ENCODE data around the gene WDR70. TPM values are rescaled to one million over a fixed set of nuclear protein-coding genes. Genes with fewer than 3 reads are reported as not detected.
"Not testable (repeated sequence)": the region's sequence is repeated elsewhere in the genome, so short reads cannot be mapped to it uniquely, and the experiment has no call there.

WDR70 gene
- total and polyA plus RNA-seq, 2 of the 8 experiments (the other 6 are each of a cell fraction or from before 2014, with no cell fraction given) = 10.6 to 37.4 TPM

DNA sequence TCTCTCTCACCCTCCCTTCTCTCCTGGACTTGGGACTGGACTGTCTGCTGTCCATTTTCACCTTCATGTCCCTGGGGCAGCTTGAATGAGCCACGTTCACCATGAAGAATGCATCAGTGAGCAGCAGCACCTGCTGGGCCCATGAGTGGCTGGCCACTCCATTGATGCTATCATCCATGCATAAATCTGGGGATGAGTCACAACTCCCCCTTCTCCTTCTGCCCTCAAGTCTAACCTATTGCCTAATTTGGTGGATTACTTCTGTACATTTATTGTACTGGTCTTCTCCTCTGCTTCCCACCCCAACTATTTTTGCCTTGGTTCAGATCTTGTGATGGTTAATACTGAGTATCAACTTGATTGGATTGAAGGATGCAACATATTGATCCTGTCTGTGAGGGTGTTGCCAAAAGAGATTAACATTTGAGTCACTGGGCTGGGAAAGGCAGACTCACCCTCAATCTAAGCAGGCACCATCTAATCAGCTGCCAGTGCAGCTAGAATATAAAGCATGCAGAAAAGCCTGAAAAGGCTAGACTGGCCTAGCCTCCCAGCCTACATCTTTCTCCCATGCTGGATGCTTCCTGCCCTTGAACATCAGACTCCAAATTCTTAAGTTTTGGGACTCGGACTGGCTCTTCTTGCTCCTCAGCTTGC lies 414.0 kb downstream of the WDR70 start (continued):
- TF ChIP-seq CBX8 (IDR thresholded peaks at IDR 0.05; ENCODE audit: borderline replicate concordance, low read depth, low read length) (no peak), TBP (IDR thresholded peaks at IDR 0.05; ENCODE audit: low read depth, low read length) (no peak), EZH2 (IDR thresholded peaks at IDR 0.05; ENCODE audit: low read depth, low read length, severe bottlenecking) (no peak)

DNA sequence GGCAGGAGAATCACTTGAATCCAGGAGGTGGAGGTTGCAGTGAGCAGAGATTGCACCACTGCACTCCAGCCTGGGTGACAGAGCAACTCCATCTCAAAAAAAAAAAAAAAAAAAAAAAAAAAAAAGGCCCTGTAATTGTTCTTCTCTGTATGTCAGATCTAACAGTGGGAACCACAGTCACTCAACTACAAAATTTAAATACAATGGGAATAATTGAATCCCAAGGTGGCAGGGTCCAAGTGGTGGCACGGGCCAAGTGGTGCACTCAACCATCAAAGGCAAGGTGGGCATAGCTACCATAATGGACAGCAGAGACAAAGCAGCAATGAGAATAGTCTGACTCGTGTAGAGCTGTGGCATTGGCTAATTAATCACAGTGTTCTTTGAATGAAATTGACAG lies 416.2 kb downstream of the WDR70 start:
- WGBS, 2 experiments (ENCODE audit: extremely low coverage in 1 of 2, insufficient coverage in 1 of 2, insufficient read length in 1 of 2, insufficient replicate concordance in 2 of 2, low coverage in 1 of 2, low lambda C conversion rate in 2 of 2, missing lambda C conversion rate in 1 of 2) = 88% methylated on average over 2 of the region's 2 CpGs; no CpG with 5 or more reads in 1 of the 2 experiments
- CTCF ChIA-PET (ENCODE audit: partially characterized antibody) = interaction anchor here (1.5 kb wide), 1 partner anchor 41 kb away, joined by 3 read pairs; no protein-coding TSS in a partner anchor
- H4K8ac ChIP-seq (ENCODE audit: extremely low read depth, insufficient read depth, low read length); H2BK120ac ChIP-seq (replicated peaks; ENCODE audit: low read depth, low read length); H2BK20ac ChIP-seq (ENCODE audit: low read length); H3K14ac ChIP-seq (ENCODE audit: insufficient read length); H2BK15ac ChIP-seq (ENCODE audit: low read length); POLR2A ChIA-PET (ENCODE audit: partially characterized antibody); H3K18ac ChIP-seq (ENCODE audit: extremely low read depth, low read length); H2BK5ac ChIP-seq (ENCODE audit: low read depth, low read length); H3K36me3 ChIP-seq (ENCODE audit: control insufficient read depth in 2 of 4, insufficient read depth in 4 of 4, low read length in 3 of 4); H4K20me1 ChIP-seq (replicated peaks in 1 of 2; ENCODE audit: control insufficient read depth in 1 of 2, insufficient read depth in 2 of 2, low read length in 2 of 2); H3K79me2 ChIP-seq (ENCODE audit: control insufficient read depth in 1 of 2, insufficient read depth in 2 of 2, low read length in 2 of 2); H2AK5ac ChIP-seq (ENCODE audit: low read depth, low read length); H3K4me2 ChIP-seq (ENCODE audit: insufficient read depth in 1 of 2, low read depth in 2 of 2, low read length in 2 of 2); H3K79me1 ChIP-seq (ENCODE audit: low read depth, low read length); DNase-seq (ENCODE audit: low read depth in 1 of 2, low spot score in 2 of 2); H4K91ac ChIP-seq (replicated peaks; ENCODE audit: insufficient read length, low read length); H3K23ac ChIP-seq (ENCODE audit: insufficient read length); H2BK12ac ChIP-seq (ENCODE audit: low read depth, low read length); H3K4ac ChIP-seq (replicated peaks; ENCODE audit: insufficient read length, low read depth, low read length); H2AFZ ChIP-seq (ENCODE audit: low read length); H3K56ac ChIP-seq (replicated peaks; ENCODE audit: insufficient read length, low read depth, low read length); H3K27me3 ChIP-seq (replicated peaks in 1 of 4; ENCODE audit: control insufficient read depth in 3 of 4, extremely low read depth in 1 of 4, insufficient read depth in 3 of 4, low read length in 3 of 4); H3K4me1 ChIP-seq (replicated peaks in 1 of 4; ENCODE audit: control insufficient read depth in 3 of 4, insufficient read depth in 4 of 4, low read length in 3 of 4); H3K23me2 ChIP-seq (ENCODE audit: low read depth, low read length); H3K27ac ChIP-seq (ENCODE audit: low read depth, low read length); H3K9ac ChIP-seq (replicated peaks in 1 of 4; ENCODE audit: extremely low read depth in 1 of 4, low read depth in 3 of 4, low read length in 3 of 4); H4K5ac ChIP-seq (ENCODE audit: insufficient read length, low read depth, low read length); FAIRE-seq; H3K4me3 ChIP-seq (ENCODE audit: extremely low read depth in 1 of 4, insufficient read depth in 2 of 4, low read depth in 3 of 4, low read length in 4 of 4); H3K9me3 ChIP-seq (ENCODE audit: insufficient read depth in 2 of 2, low read depth in 1 of 2, low read length in 1 of 2): not testable (repeated sequence)
